SJSA1 (cell line): ENCODE results near the gene ALDH9A1. TPM values are rescaled to one million over a fixed set of nuclear protein-coding genes. Genes with fewer than 3 reads are reported as not detected.

ENCODE experiments used
- DNase-seq, 2 experiments: peaks; one replicate each; pipeline ENCODE4 v3.0.0-alpha.2; 2015 to 2020; ENCODE audit warnings: low spot score in 2 of 2, low read depth in 1 of 2
- H3K27ac ChIP-seq: fragments of 250-450 bp; sonication (Bioruptor Pico); 2 replicates; pipeline ENCODE4 v1.5.1; 2020; ENCODE audit warnings: mild to moderate bottlenecking, moderate library complexity
- H3K27me3 ChIP-seq: fragments of 250-450 bp; sonication (Bioruptor Pico); replicated peaks from 2 replicates; pipeline ENCODE4 v1.5.1; 2020; ENCODE audit warnings: mild to moderate bottlenecking, moderate library complexity
- H3K36me3 ChIP-seq: fragments of 250-450 bp; sonication (Bioruptor Pico); 2 replicates; pipeline ENCODE4 v1.5.1; 2020; ENCODE audit warnings: mild to moderate bottlenecking
- H3K4me1 ChIP-seq: fragments of 250-450 bp; sonication (Bioruptor Pico); replicated peaks from 2 replicates; pipeline ENCODE4 v1.6.1; 2021; ENCODE audit warnings: mild to moderate bottlenecking
- H3K4me3 ChIP-seq: fragments of 250-450 bp; sonication (Bioruptor Pico); 2 replicates; pipeline ENCODE4 v1.5.1; 2020; ENCODE audit warnings: mild to moderate bottlenecking
- H3K9me3 ChIP-seq: fragments of 250-450 bp; sonication (Bioruptor Pico); replicated peaks from 2 replicates; pipeline ENCODE4 v1.5.1; 2020; ENCODE audit warnings: mild to moderate bottlenecking
- total RNA-seq: library from RNA; depleted of rRNA; stranded (reverse); fragments of >200 nt; shearing (Covaris generic); gene quantifications from 2 replicates; pipeline ENCODE4 v1.2.3, GENCODE V29; 2014

Gene ALDH9A1
- total RNA-seq, 1 experiment from 2014 or later: 52.0 TPM

DNA sequence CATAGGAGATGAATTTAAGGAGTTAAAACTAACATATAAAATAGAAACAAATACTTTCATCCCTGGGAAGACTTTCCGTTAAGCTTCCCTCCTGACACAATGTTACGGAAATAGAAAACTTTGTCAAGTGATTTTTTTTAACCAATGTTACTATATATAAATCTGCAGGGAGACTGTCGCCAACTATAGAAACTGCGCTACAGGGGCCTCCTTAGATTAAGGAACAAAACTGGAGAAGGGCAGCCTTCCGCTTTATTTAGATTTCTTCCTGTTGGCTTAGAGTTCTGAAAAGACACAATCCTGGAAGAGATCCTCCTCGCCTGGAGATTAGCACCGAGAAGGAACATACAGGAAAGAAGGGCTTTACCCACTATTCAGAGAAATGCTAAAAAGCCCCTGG, 65.9 kb downstream of the ALDH9A1 start:
- no peaks in the 10 kb centered on the region for H3K27me3 ChIP-seq
- H3K36me3 ChIP-seq: 0 out of 2 replicates have a peak, but pooled peaks cover 4% of the 10 kb centered on the region
- peak overlapping the region; percentile 60 for H3K4me3 ChIP-seq
- H3K4me1 ChIP-seq: peaks cover 13% of the 10 kb centered on the region; the same call in 1 of the 2 replicates
- H3K27ac ChIP-seq: peak overlapping the region; percentile 54; the same call in 1 of the 2 replicates
- DNase-seq: no peak
- H3K9me3 ChIP-seq: no peaks in the 10 kb centered on the region

DNA sequence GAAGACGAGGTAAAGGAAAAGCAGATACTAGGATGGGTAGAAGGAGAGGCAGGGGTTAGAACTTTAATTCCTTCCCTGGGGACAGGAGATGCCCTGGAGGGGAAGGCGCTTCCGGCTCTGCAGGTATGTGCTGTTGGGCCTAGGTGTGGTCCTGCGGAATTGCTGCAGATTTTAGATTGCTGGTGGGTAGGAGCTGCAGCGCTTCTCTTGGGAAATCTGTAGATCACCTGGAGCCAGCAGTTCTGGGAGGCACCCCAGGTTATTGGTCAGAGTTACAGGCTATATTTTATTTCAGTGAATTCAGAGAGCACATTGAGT, 66.3 kb downstream of the ALDH9A1 start:
- no peaks in the 10 kb centered on the region for H3K9me3 ChIP-seq
- peaks cover 13% of the 10 kb centered on the region; the same call in 1 of the 2 replicates for H3K4me1 ChIP-seq
- no peaks in the 10 kb centered on the region for H3K27me3 ChIP-seq
- H3K4me3 ChIP-seq: peak overlapping the region; percentile 60
- no peak for DNase-seq
- peak overlapping the region; percentile 54 for H3K27ac ChIP-seq
- 0 out of 2 replicates have a peak, but pooled peaks cover 4% of the 10 kb centered on the region for H3K36me3 ChIP-seq

DNA sequence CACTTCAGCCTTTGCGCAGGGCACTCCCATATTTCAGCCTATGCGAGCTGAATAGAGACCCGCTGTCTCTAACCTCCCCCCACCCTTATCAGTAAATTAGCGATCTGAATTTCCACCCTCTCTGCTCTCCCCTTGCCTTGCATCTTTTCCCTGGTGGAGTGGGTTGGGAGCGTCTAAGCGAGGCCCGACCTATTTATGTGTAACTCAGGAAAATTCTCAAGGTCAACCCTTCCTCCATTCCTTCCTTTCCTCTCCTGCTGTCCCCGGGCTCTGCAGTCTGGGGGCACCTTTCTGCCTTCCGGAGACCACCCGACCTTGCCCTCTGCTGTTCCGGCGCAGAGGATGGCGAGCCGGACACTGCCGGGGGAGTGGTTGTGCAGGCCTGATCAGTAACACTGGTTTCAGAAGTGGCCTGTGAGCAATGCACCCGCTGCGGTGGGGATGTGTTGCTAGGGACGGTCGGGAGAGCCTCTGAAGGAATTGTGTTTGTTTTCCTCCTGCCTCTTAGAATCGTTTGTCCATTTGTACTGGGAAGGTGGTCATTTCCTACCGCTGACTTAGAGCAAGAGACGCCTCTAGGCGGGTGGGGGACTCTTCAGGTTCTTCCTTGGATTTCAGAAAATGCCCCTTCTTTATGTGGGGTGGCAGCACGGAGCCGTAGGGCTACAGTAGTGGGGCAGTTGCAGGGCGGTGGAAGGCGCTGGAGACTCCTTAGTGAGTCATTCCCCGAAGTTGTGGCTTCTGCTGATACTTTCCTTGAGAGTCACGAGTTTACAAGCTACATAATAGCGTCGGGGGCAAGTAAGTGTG, 66.8 kb downstream of the ALDH9A1 start:
- no peaks in the 10 kb centered on the region for H3K27me3 ChIP-seq
- peak overlapping the region; percentile 54 for H3K27ac ChIP-seq
- DNase-seq: peak; percentile 80 to 86
- H3K4me1 ChIP-seq: peaks cover 13% of the 10 kb centered on the region; the same call in 1 of the 2 replicates
- H3K4me3 ChIP-seq: peak overlapping the region; percentile 60
- no peaks in the 10 kb centered on the region for H3K9me3 ChIP-seq
- 0 out of 2 replicates have a peak, but pooled peaks cover 4% of the 10 kb centered on the region for H3K36me3 ChIP-seq

DNA sequence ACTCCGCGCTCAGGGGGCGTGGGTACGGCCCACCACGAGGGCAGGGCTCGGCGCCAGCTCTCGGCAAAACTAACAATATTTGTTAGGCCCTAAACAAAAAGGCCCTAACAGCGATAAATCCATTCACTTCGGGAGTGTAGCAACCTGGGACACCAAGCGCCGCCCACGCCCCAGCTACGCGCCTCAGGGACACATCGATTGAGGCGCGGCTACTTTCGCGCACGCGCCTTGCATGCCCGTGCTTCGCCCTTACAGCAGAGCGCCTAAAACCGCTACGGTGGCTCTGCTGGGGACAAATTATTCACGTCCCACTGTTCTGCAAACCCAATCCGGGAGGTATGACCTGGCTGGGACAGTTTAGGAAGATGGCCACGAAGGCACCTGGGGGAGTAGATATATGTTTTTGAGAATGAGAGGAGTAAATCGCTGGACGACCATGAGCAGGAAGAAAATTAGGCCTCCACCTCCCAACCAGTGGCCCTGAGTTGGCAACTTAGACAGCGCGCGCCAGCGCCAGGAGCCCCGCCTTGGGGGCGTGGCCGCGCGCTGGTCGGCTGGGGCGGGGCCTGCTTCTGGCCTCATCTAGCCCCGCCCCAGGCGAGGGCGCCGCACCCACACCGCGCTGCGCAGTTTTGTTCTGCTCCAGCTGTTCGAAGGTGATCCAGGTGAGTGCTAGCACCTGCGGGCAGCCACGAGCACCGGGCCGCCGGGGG, 67.6 kb downstream of the ALDH9A1 start, which contains the start of gene MGST3:
MGST3 (plus strand) TSS at position 606 of the 713 bp plus-strand sequence. CDS start 18,614 bp downstream, outside the sequence.
- H3K36me3 ChIP-seq: 0 out of 2 replicates have a peak, but pooled peaks cover 3% of the 10 kb centered on the region
- peak within 1 kb of the TSS; percentile 60 for H3K4me3 ChIP-seq
- peak; percentile 96 to 98 for DNase-seq
- H3K9me3 ChIP-seq: no peaks in the 10 kb centered on the region
- H3K27ac ChIP-seq: peak within 1 kb of the TSS; percentile 54
- H3K4me1 ChIP-seq: peaks cover 13% of the 10 kb centered on the region; the same call in 1 of the 2 replicates
- no peaks in the 10 kb centered on the region for H3K27me3 ChIP-seq

DNA sequence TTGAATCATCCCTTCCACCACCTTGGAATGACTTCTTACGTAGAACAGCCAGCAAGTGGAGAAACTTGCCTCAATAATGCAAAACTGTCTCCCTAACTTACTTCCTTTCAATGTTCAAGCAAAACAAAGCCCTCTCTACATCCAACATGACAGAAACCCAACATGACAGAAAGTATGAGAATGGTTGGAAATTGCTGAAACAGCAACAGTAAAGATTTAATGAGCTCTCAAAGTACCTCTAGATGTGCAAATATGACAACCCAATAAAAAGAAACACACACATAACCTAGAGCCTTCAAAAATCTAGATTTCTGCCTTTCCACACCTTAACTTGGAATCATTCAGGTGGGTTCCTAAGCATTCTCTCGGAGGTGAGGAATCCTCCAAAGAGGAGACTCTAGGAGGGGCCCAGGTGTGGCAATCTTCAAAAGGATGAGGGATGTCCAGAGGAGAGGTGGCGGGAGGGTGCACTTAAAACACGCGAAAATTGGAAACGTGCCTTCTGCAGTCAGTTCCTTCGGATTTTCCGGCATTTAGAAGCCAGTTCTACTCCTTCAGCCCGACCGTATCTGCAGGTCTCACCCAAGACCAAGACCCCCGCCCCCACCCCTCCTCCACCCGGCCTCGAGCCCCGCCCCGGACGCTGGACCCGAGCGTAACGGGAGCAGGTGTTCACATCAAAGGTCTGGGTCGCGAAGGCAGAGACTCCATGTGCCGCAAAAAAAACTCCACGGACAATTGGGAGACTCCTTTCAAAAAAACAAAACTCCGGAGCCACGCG, 68.3 kb downstream of the ALDH9A1 start:
- peak overlapping the region; percentile 60 for H3K4me3 ChIP-seq
- H3K27ac ChIP-seq: peak overlapping the region; percentile 40; the same call in 1 of the 2 replicates
- H3K36me3 ChIP-seq: no peaks in the 10 kb centered on the region
- H3K4me1 ChIP-seq: peaks cover 13% of the 10 kb centered on the region; the same call in 1 of the 2 replicates
- DNase-seq: no peak
- 0 out of 2 replicates have a peak, but pooled peaks cover under 1% of the 10 kb centered on the region for H3K27me3 ChIP-seq
- no peaks in the 10 kb centered on the region for H3K9me3 ChIP-seq

DNA sequence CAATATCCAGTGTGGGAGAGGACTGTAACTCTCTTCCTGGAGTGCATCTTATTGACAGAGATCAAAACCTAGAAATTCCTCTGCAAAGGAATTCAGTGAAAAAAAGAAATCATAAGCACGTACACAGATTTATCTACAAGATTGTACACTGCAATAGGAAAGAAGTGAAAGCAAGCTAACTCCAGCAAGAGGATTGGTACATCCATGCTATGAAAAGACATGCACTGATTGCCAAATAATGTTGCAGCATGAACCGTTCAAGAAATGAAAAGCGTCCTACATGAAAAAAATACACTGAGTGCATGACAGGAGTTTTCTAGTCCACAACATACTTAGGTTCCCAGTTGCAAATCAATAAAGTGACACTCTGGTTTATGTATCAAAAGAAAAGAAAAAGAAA, 69.2 kb downstream of the ALDH9A1 start:
- DNase-seq: no peak
- no peaks in the 10 kb centered on the region for H3K36me3 ChIP-seq
- H3K27me3 ChIP-seq: 0 out of 2 replicates have a peak, but pooled peaks cover 4% of the 10 kb centered on the region
- H3K4me3 ChIP-seq: no peak overlapping the region
- peaks cover 13% of the 10 kb centered on the region; the same call in 1 of the 2 replicates for H3K4me1 ChIP-seq
- no peak overlapping the region for H3K27ac ChIP-seq
- no peaks in the 10 kb centered on the region for H3K9me3 ChIP-seq

DNA sequence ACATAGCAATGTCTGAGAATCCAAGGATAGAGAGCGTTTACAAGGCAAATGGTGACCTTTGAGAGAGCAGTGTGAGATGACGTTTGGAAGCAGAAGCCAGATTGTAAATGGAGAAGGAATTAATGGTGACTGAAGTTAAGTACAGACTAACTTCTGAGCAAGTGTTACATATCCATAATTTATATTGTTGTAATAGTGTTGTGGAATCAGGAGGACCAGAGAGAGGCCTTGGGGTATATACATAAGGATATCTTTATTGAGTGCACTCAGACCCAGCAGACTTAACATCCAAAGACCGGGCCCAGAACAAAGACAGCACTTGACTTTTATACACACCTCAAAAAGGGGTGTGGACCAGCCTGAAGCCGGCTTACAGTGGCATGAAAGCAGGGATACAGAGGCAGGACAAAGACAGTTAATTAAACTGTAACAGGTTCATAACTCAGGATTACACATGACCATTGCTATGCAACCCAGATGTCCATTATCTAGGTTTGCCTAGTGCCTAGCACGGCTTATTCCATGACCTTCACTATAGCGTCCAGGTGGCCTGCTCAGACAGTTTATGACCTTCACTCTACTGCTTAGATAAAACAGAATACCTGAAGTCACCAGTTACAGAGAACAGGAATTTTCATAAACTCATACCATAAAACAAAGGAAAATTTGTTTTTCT, 70.1 kb downstream of the ALDH9A1 start:
- Histone ChIP-seq H3K9me3 (no peaks in the 10 kb centered on the region), H3K27ac (no peak overlapping the region), H3K4me3 (no peak overlapping the region), H3K36me3 (no peaks in the 10 kb centered on the region), H3K4me1 (peaks cover 10% of the 10 kb centered on the region; the same call in 1 of the 2 replicates), H3K27me3 (peaks cover 9% of the 10 kb centered on the region)
- DNase-seq: no peak

DNA sequence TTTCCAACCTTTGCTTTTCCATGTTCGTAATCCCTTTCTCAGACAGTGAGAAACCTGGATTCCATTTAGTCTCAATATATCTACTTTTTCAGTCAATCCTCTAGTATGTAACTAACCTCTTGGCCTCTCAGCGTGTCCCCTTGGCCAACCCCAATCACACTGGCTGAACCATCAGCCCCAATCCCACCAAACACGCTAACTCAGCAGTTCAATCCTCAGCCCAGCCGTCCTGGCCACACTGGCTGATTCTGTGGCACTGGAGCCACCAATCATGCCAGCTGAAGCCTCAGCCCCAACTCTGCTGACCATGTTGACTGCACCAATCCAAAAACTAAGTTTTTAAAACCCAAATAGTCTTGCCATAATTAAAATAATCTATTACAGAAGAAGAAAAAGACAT, 73.9 kb downstream of the ALDH9A1 start:
- Histone ChIP-seq H3K27ac (no peak overlapping the region), H3K36me3 (no peaks in the 10 kb centered on the region), H3K4me1 (no peaks in the 10 kb centered on the region), H3K4me3 (no peak overlapping the region), H3K9me3 (no peaks in the 10 kb centered on the region), H3K27me3 (peaks cover 14% of the 10 kb centered on the region)
- no peak for DNase-seq

DNA sequence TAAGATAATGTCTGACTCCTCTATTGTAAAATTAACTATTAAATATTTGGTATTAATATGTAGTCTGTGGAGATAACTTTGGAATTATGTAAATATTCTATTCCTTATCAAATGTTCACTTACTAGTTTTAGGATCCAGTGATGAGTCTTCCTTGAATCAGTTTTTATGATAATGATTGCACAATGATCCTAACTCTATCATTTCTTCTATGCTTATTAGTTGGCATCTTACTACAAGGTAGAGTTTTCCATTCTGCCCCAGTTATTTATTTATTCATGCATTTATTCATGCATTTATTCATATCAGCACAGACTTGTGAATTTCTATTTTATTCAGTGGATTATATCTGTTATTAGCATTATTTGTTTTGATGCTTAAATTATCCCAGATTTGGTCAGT, 74.7 kb downstream of the ALDH9A1 start:
- peaks cover 14% of the 10 kb centered on the region for H3K27me3 ChIP-seq
- no peaks in the 10 kb centered on the region for H3K4me1 ChIP-seq
- no peaks in the 10 kb centered on the region for H3K9me3 ChIP-seq
- no peak for DNase-seq
- H3K4me3 ChIP-seq: no peak overlapping the region
- no peaks in the 10 kb centered on the region for H3K36me3 ChIP-seq
- H3K27ac ChIP-seq: no peak overlapping the region

DNA sequence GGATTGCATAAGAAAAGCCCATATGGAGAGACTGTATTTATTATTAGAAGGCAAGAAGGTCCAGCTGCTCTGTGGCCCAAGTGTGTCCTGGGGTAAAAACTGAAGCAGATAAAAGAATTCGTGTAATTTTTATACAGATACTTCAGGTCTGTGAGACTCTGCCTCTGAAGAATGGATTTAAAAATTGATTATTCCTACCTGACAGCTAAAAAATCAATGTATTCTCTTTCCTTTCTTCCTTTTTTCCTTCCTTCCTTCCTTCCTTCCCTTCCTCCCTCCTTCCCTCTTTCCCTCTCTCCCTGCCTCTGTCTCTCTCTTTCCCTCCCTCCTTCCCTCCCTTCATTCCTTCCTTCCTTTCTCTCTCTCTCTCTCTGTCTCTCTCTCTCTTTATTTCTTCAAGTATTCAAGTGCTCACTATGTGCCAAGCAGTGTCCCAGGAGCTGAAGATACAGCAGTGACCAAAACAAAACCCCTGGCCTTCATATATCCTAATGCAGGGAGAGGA, 78.7 kb downstream of the ALDH9A1 start:
- DNase-seq: no peak
- H3K36me3 ChIP-seq: no peaks in the 10 kb centered on the region
- no peak overlapping the region for H3K4me3 ChIP-seq
- no peak overlapping the region for H3K27ac ChIP-seq
- peaks cover 11% of the 10 kb centered on the region for H3K27me3 ChIP-seq
- H3K4me1 ChIP-seq: no peaks in the 10 kb centered on the region
- H3K9me3 ChIP-seq: no peaks in the 10 kb centered on the region

DNA sequence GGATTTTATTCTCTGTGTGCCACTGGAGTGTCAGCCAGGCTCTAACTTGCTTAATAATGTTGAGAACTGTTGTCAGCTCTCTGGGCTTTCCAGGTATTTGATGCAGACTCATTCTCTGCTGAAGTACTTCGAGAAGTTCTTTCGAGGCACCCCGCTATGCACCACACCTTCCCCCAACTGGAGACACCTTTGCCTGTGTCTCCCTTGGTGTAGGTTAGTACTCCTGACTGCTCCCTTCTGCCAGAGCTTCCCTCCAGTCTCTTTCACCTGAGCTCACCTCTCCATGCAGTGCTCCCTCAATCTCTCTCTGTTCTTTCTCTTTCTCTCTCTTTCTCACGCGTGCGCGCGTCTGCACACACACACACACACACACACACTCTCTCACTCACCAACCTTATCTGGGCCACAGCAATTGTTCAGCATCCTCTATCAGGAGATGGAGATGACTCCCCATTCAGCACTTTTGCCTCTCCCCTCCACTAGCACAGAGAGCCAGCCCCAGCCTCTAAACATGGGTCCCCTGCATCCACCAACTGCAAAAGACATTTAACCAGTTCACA, 81.3 kb downstream of the ALDH9A1 start:
- Histone ChIP-seq H3K27me3 (peaks cover 3% of the 10 kb centered on the region; the same call in 1 of the 2 replicates), H3K4me3 (no peak overlapping the region), H3K4me1 (no peaks in the 10 kb centered on the region), H3K36me3 (no peaks in the 10 kb centered on the region), H3K9me3 (no peaks in the 10 kb centered on the region), H3K27ac (no peak overlapping the region)
- DNase-seq: no peak

DNA sequence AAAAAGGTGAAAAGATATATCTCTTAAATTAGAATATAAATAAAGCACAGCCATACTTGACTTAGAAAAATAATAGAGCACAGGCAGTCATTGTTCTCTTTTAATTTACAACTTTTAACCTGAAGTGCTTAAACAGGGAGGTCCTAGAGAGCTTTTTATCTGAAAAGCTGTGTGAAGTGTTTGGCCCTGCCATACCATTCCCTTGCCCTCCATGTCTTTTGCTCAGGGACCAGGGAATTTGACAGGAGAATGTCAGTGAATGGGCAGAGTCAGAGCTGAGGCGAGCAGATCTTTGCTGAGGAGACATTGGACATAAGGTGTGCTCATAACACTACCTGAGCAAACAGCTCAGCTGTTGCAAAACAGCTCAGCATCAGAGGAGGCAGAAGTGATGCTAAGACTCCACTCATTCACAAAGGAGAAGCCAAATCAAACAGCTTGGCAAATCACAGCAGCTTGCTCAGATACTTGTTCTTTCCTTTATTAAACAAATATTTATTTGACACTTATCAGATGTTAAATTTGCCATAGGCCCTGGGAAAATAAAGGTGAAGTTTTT, 82.2 kb downstream of the ALDH9A1 start:
- no peak overlapping the region for H3K4me3 ChIP-seq
- no peaks in the 10 kb centered on the region for H3K9me3 ChIP-seq
- H3K4me1 ChIP-seq: no peaks in the 10 kb centered on the region
- no peaks in the 10 kb centered on the region for H3K36me3 ChIP-seq
- DNase-seq: no peak
- peaks cover 3% of the 10 kb centered on the region; the same call in 1 of the 2 replicates for H3K27me3 ChIP-seq
- no peak overlapping the region for H3K27ac ChIP-seq
